Suprapubic skin (tissue), 4 donors: Measurements from ENCODE around the gene SIL1.
"Not testable (repeated sequence)": the region's sequence is repeated elsewhere in the genome, so short reads cannot be mapped to it uniquely, and the experiment has no call there.

ENCODE experiments used
- EP300 ChIP-seq: sonication (generic); formaldehyde crosslinking; IDR thresholded peaks from one replicate; pipeline ENCODE4 v1.6.1; 2017; ENCODE audit warnings: antibody characterized with exemption
- POLR2A ChIP-seq, 2 donors: fragments of 450-650 bp; IDR thresholded peaks; one replicate each; pipeline ENCODE4 v1.6.1; 2017; ENCODE audit warnings: antibody characterized with exemption in 2 of 2, mild to moderate bottlenecking in 2 of 2, moderate library complexity in 2 of 2
- POLR2AphosphoS5 ChIP-seq, 3 donors: sonication (generic); formaldehyde crosslinking; IDR thresholded peaks; one replicate each; pipeline ENCODE4 v1.6.1; 2017; ENCODE audit warnings: antibody characterized with exemption in 3 of 3
- TF ChIP-seq, protein P1 (sequence below), 2 donors: fragments of 200-600 bp in 1 of 2; fragments of 450-650 bp in 1 of 2; sonication (generic) in 1 of 2; IDR thresholded peaks; one replicate each; pipeline ENCODE4 v1.5.1; 2016 to 2019; ENCODE audit warnings: antibody characterized with exemption in 2 of 2, mild to moderate bottlenecking in 1 of 2, moderate library complexity in 1 of 2

- TF ChIP-seq EP300; POLR2A (IDR thresholded peaks at IDR 0.05); POLR2AphosphoS5 (IDR thresholded peaks at IDR 0.05): not testable (repeated sequence)
- TF ChIP-seq, protein P1, sequence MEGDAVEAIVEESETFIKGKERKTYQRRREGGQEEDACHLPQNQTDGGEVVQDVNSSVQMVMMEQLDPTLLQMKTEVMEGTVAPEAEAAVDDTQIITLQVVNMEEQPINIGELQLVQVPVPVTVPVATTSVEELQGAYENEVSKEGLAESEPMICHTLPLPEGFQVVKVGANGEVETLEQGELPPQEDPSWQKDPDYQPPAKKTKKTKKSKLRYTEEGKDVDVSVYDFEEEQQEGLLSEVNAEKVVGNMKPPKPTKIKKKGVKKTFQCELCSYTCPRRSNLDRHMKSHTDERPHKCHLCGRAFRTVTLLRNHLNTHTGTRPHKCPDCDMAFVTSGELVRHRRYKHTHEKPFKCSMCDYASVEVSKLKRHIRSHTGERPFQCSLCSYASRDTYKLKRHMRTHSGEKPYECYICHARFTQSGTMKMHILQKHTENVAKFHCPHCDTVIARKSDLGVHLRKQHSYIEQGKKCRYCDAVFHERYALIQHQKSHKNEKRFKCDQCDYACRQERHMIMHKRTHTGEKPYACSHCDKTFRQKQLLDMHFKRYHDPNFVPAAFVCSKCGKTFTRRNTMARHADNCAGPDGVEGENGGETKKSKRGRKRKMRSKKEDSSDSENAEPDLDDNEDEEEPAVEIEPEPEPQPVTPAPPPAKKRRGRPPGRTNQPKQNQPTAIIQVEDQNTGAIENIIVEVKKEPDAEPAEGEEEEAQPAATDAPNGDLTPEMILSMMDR (IDR thresholded peaks at IDR 0.05) = not testable (repeated sequence)
These were observed 5.3 kb downstream of the SIL1 start for GRCh38 chr5:139192906-139193305.
